Panc1 (cell line): ENCODE data around the gene UPK1A. TPM values are rescaled to one million over a fixed set of nuclear protein-coding genes. Genes with fewer than 3 reads are reported as not detected.

ENCODE experiments used
- ATAC-seq: fragments of 200-7000 bp; cut with Tn5 transposase; 2 replicates; pipeline ENCODE4 v1.9.1; 2020; ENCODE audit warnings: mild to moderate bottlenecking, moderate library complexity
- BruUV-seq: library from RNA; stranded (reverse); fragments of 400-500 nt; replicated peaks from 2 replicates; lab custom pipeline; 2021; lab: Mats Ljungman, UMichigan
- CTCF ChIA-PET: fragments of 300-600 bp; sonication (Branson Sonifier 250); formaldehyde crosslinking; loops from one replicate; lab custom pipeline; 2022; ENCODE audit warnings: antibody characterized with exemption; lab: Charles Lee
- POLR2A ChIA-PET: fragments of 300-600 bp; sonication (Branson Sonifier 250); formaldehyde crosslinking; loops from one replicate; lab custom pipeline; 2022; ENCODE audit warnings: antibody characterized with exemption; lab: Charles Lee
- DNase-seq: peaks from one replicate; pipeline ENCODE4 v3.0.0-alpha.2; 2010; ENCODE audit warnings: low read depth, low spot score
- H3K27ac ChIP-seq: 2 replicates; pipeline ENCODE4 v1.5.1; 2011; ENCODE audit warnings: mild to moderate bottlenecking, low read length, inconsistent platforms
- H3K27me3 ChIP-seq: fragments of 200-500 bp; sonication (Bioruptor generic); 2 replicates; pipeline ENCODE4 v1.6.0; 2014; ENCODE audit warnings: low read length, inconsistent platforms; ENCODE audit not compliant: control insufficient read depth, insufficient read depth
- H3K36me3 ChIP-seq: fragments of 200-500 bp; sonication (Bioruptor generic); 2 replicates; pipeline ENCODE4 v1.5.1; 2014; ENCODE audit warnings: inconsistent platforms, mild to moderate bottlenecking, low read length, moderate library complexity; ENCODE audit not compliant: control insufficient read depth, insufficient read depth
- H3K4me1 ChIP-seq: 2 replicates; pipeline ENCODE4 v1.5.1; 2011; ENCODE audit warnings: inconsistent platforms, mild to moderate bottlenecking, low read length, moderate library complexity; ENCODE audit not compliant: control insufficient read depth, insufficient read depth
- H3K4me3 ChIP-seq, 2 experiments: 2 replicates each; pipeline ENCODE4 v1.5.1; 2011 to 2012; ENCODE audit warnings: low read depth in 2 of 2, low read length in 2 of 2, mild to moderate bottlenecking in 2 of 2, inconsistent platforms in 1 of 2, moderate library complexity in 1 of 2
- H3K9me3 ChIP-seq: fragments of 200-500 bp; sonication (Bioruptor generic); 2 replicates; pipeline ENCODE4 v1.5.1; 2014; ENCODE audit warnings: low read depth, mild to moderate bottlenecking, inconsistent platforms, low read length, moderate library complexity; ENCODE audit not compliant: control insufficient read depth, insufficient read depth
- POLR2AphosphoS5 ChIP-seq: IDR thresholded peaks from 2 replicates; pipeline ENCODE4 v1.6.1; 2012; ENCODE audit warnings: mild to moderate bottlenecking, low read depth, low read length, moderate library complexity
- SIN3A ChIP-seq: IDR thresholded peaks from 2 replicates; pipeline ENCODE4 v1.6.1; 2012; ENCODE audit warnings: low read depth, mild to moderate bottlenecking, low read length, moderate library complexity, borderline replicate concordance; ENCODE audit not compliant: insufficient read depth
- TCF7L2 ChIP-seq: IDR thresholded peaks from 2 replicates; pipeline ENCODE4 v1.6.1; 2011; ENCODE audit warnings: mild to moderate bottlenecking, low read depth, low read length, inconsistent platforms
- in situ Hi-C: cut with HindIII; loops from 2 replicates; pipeline ENCODE4 v1.10.0; 2016; ENCODE audit warnings: low sequenced_read_pairs, low pct_unique_long_range_greater_than_20kb
- intact Hi-C: fragments of 100-400 bp; cut with micrococcal nuclease; formaldehyde crosslinking; loops from one replicate; pipeline ENCODE4 v1.10.0; 2022; ENCODE audit not compliant: unreplicated experiment
- total RNA-seq: library from RNA; stranded (reverse); gene quantifications from one replicate; pipeline ENCODE4 v1.2.1, GENCODE V29; 2021; ENCODE audit not compliant: unreplicated experiment
- TF ChIP-seq, protein P1 (sequence below): fragments of 450-650 bp; IDR thresholded peaks from 2 replicates; pipeline ENCODE4 v1.5.1; 2017; ENCODE audit warnings: mild to moderate bottlenecking
- TF ChIP-seq, protein P2 (sequence below), 2 experiments: IDR thresholded peaks; 2 replicates each; pipeline ENCODE4 v1.6.1; 2011 to 2012; ENCODE audit warnings: low read depth in 2 of 2, control low read depth in 1 of 2, low read length in 1 of 2, mild to moderate bottlenecking in 1 of 2, moderate library complexity in 1 of 2; ENCODE audit not compliant: insufficient read depth in 1 of 2

The UPK1A gene
- total RNA-seq, 1 experiment from 2014 or later: 0.67 TPM

DNA sequence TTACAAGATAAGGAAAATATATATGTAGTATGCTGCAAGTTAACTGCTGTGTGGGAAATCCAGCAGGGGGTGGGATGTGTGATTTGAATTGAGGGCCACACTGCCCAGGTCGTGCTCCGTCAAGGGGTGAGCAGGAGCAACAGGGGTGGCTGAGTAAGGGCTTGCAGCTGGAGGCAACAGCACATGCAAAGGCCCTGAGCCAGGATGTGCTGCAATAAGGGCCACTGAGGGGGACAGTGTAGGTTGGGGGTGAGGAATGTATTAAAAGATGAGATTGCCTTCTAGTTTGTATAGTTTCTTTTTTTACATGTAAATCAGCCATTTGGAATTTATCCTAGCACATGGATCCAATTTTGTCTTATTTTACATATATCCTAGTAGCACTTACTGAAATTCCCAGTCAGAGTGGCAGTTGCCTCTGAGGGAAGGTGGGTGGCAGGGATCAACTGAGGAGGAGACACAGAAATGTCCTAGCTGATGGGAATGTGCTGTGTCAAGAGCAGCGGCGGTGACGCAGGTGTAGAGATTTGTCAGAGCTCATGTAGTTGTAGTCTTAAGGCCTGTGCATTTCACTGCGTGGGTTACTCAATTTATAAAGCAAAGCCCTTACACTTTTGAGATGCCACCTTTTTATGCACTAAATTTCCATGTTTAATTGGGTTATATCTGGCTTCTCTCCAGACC, 42.8 kb upstream of the UPK1A start:
- Histone ChIP-seq H3K36me3 (no peaks in the 10 kb centered on the region), H3K27me3 (no peaks in the 10 kb centered on the region), H3K4me3 (no peak overlapping the region), H3K9me3 (no peaks in the 10 kb centered on the region), H3K4me1 (no peaks in the 10 kb centered on the region), H3K27ac (no peak overlapping the region)
- intact Hi-C loops (no loop called here), in situ Hi-C loops (no loop called here)
- DNase-seq (no peak), ATAC-seq (peak; percentile 11; the same call in 1 of the 2 replicates)
- ChIA-PET CTCF (interaction anchor here (0.7 kb wide), 1 partner anchor 45 kb away, joined by 4 read pairs; no protein-coding TSS in a partner anchor), POLR2A (interaction anchor here (0.6 kb wide), 2 partner anchors 207 to 309 kb away, joined by 4 read pairs; no protein-coding TSS in a partner anchor)
- TF ChIP-seq, protein P1, sequence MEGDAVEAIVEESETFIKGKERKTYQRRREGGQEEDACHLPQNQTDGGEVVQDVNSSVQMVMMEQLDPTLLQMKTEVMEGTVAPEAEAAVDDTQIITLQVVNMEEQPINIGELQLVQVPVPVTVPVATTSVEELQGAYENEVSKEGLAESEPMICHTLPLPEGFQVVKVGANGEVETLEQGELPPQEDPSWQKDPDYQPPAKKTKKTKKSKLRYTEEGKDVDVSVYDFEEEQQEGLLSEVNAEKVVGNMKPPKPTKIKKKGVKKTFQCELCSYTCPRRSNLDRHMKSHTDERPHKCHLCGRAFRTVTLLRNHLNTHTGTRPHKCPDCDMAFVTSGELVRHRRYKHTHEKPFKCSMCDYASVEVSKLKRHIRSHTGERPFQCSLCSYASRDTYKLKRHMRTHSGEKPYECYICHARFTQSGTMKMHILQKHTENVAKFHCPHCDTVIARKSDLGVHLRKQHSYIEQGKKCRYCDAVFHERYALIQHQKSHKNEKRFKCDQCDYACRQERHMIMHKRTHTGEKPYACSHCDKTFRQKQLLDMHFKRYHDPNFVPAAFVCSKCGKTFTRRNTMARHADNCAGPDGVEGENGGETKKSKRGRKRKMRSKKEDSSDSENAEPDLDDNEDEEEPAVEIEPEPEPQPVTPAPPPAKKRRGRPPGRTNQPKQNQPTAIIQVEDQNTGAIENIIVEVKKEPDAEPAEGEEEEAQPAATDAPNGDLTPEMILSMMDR: no peak
- TF ChIP-seq TCF7L2: no peak
- TF ChIP-seq, protein P2, sequence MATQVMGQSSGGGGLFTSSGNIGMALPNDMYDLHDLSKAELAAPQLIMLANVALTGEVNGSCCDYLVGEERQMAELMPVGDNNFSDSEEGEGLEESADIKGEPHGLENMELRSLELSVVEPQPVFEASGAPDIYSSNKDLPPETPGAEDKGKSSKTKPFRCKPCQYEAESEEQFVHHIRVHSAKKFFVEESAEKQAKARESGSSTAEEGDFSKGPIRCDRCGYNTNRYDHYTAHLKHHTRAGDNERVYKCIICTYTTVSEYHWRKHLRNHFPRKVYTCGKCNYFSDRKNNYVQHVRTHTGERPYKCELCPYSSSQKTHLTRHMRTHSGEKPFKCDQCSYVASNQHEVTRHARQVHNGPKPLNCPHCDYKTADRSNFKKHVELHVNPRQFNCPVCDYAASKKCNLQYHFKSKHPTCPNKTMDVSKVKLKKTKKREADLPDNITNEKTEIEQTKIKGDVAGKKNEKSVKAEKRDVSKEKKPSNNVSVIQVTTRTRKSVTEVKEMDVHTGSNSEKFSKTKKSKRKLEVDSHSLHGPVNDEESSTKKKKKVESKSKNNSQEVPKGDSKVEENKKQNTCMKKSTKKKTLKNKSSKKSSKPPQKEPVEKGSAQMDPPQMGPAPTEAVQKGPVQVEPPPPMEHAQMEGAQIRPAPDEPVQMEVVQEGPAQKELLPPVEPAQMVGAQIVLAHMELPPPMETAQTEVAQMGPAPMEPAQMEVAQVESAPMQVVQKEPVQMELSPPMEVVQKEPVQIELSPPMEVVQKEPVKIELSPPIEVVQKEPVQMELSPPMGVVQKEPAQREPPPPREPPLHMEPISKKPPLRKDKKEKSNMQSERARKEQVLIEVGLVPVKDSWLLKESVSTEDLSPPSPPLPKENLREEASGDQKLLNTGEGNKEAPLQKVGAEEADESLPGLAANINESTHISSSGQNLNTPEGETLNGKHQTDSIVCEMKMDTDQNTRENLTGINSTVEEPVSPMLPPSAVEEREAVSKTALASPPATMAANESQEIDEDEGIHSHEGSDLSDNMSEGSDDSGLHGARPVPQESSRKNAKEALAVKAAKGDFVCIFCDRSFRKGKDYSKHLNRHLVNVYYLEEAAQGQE (IDR thresholded peaks at IDR 0.05; ENCODE audit: insufficient read depth in 1 of 2, low read depth in 2 of 2, low read length in 1 of 2): no peak
- TF ChIP-seq SIN3A: no peak
- TF ChIP-seq POLR2AphosphoS5: no peak
- BruUV-seq: no TSS peak

DNA sequence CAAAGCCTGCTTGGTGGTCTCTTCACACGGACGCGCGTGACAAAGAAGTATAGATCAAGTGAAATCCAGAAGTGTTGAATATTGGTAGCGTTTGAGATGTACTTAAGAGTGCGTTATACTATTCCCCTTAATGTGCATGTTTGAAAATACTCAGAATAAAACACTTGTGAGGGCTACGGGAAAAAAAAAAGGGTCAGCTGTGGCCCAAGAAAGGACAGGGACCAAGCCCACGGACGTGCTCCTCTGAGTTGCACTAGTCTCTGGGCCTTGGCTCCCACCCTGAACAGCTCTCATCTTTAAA, 38.1 kb upstream of the UPK1A start:
- H3K27me3 ChIP-seq: no peaks in the 10 kb centered on the region
- CTCF ChIA-PET: no interaction called here
- BruUV-seq: TSS peak; percentile 100
- TF ChIP-seq TCF7L2: no peak
- TF ChIP-seq, protein P2 (IDR thresholded peaks at IDR 0.05; ENCODE audit: insufficient read depth in 1 of 2, low read depth in 2 of 2, low read length in 1 of 2): no peak
- TF ChIP-seq POLR2AphosphoS5: no peak
- no peak for TF ChIP-seq SIN3A
- TF ChIP-seq, protein P1: no peak
- H3K9me3 ChIP-seq: no peaks in the 10 kb centered on the region
- DNase-seq (no peak), ATAC-seq (no peak)
- H3K27ac ChIP-seq: peak overlapping the region; percentile 93
- POLR2A ChIA-PET: no interaction called here
- H3K4me1 ChIP-seq: peaks cover 4% of the 10 kb centered on the region; the same call in 1 of the 2 replicates
- H3K4me3 ChIP-seq: peak overlapping the region; percentile 84 to 99
- in situ Hi-C loops (no loop called here), intact Hi-C loops (no loop called here)
- peaks cover 8% of the 10 kb centered on the region for H3K36me3 ChIP-seq
